HG03558 (cell line): ENCODE results near the gene S100A3.

Experiments
- ATAC-seq: cut with Tn5 transposase; IDR thresholded peaks from one replicate; pipeline ENCODE4 v1.9.1; 2021; ENCODE audit warnings: moderate number of reproducible peaks; ENCODE audit not compliant: unreplicated experiment; ENCODE audit errors: extremely low read depth

The S100A3 gene

DNA sequence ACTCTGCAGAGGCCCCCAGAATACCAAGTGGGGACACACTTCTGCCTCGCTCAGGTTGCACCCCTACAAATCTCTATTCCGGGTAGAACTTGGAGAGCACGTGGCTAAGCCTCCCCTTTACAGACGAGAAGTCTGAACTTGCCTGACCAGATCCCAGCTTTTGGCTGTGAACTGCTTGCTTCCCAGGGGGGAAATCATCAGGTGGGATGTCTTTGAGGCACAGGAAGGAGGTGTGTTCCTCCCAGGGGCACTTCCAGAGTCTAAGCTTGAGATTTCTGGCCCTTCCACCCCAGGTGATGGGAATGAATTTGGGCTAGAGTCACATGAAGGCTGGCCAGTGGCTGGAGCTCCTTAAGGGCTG is 1.3 kb upstream of the S100A3 start:
- ATAC-seq: no peak

DNA sequence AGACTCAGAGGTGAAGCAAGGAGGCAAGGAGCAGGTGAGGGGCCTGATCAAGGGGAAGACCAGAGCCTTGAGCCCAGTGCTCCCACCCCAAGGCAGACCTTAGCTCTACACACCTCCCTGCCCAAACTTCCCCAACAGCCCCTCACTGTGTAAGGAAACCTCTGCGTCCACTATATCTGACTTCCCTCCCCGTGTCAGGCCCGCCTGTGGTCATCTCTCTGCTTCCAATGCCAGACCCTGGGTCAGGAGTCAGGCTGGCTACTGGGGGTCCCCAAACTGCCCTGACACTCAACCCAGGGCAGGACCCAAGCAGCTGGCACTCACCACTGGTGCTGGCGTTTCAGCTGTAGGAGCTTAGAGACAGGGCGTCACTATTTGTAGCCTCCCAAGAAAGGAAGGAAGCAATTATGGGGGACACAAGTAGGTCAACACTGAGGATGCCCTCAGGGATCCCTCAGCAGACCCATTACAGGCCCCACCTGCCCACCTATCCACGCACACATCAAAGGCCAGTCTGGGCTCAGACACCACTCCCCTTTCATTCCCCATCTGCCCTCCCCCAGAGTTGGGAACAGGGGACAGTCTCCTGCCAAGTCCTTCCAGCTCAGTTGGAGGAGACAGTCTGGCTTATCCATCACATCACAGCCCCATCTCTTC is 811 bp upstream of the S100A3 start:
- no peak for ATAC-seq

DNA sequence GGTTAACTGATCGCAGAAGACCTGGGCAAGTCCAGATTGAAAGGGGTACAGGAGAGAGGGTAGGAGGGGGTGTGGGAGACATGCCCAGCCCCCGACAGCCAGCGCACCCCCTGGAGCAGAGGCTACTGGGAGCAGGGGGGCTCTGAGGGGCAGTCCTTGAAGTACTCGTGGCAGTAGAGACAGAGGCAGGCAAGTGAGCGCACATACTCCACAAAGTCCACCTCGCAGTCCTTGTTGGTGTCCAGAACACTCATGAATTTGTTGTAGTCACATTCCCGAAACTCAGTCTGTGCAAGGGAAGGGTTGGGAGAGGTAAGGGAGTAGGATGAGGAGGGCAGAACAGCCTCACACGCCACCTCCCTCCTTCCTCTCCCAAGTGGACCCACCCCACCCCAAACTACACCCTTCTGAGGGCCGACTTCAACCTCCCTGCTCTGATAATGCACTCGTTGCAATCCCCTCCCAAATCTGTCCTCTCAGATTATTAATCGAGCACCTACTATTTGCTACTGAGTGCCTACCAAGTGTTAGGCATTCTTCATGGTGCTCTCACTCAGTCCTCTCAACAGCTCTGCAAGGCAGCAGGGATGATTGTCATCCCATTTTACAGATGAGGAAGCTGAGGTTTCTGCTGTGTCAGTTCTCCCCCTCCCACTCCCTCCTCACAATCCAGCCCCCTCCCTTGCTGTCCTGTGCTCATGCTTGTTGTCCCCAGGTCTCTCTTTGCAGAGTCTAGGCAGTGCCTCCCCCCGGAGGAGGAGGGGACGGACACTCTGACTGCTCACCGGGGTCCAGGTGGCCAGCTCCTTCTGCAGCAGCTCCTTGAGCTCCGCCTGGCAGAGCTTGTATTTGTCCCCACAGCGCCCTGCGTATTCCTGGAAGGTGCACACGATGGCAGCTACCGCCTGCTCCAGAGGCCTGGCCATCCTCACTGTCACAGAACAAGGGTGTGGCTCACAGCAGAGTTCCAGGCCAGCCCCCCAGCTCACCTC is 1.2 kb downstream of the S100A3 start:
- no peak for ATAC-seq

GRCh38 chr1:153546796-153547559 is 2.1 kb downstream of the S100A3 start:
- ATAC-seq: no peak

DNA sequence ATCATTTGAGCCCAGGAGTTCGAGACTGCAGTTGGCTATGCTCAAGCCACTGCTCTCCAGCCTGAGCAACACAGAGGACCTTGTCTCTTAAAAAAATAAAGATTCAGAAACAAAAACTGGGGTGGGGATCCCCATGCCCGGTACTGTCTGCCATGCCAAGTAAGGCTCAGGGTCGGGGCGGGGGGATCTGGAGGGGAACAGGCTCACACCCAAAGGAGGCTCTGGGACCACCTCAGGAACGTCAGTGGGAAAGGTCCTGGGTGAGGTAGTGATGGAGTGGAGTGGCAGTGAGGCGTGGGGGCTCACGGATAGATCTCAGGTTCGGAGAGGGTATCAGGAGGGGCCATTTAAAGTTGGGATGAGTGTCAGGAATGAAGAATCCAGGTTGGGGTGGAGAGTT is 2.7 kb downstream of the S100A3 start:
- ATAC-seq: no peak

GRCh38 chr1:153545067-153546055 is 3.7 kb downstream of the S100A3 start, which contains the start of gene S100A4:
Gene S100A4 (minus strand): TSS chr1:153545806. CDS start chr1:153544794, 1,012 bp downstream.
- no peak for ATAC-seq

DNA sequence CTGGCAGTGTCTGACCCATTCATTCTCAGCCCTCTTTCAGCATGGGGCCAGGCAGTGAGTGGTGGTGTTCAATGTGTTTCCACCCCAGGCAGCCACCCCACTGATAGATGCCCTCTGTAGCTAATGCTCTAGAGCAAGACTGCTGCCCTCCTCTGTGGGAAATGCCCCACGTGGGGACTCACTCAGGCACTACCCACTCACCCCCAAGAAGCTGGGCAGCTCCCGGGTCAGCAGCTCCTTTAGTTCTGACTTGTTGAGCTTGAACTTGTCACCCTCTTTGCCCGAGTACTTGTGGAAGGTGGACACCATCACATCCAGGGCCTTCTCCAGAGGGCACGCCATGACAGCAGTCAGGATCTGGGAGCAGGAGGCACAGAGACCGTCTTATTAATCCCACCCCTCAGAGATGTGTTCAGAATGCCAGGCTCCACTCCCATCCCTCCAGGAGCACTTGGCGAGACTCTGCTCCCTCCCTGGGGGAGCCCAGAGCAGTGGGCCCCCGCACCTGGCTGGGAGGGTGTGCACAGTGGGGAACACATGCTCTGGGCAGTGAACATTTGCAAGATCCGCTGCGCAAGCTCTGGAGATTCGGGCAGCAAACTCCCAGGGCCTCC is 4.5 kb downstream of the S100A3 start:
- no peak for ATAC-seq

- ATAC-seq: no peak
These were observed 5.3 kb downstream of the S100A3 start for GRCh38 chr1:153543736-153544135.

- ATAC-seq: no peak
These were observed 5.9 kb downstream of the S100A3 start for GRCh38 chr1:153542956-153543711.

- no peak for ATAC-seq
These were observed 7.1 kb downstream of the S100A3 start for GRCh38 chr1:153541641-153542590.

DNA sequence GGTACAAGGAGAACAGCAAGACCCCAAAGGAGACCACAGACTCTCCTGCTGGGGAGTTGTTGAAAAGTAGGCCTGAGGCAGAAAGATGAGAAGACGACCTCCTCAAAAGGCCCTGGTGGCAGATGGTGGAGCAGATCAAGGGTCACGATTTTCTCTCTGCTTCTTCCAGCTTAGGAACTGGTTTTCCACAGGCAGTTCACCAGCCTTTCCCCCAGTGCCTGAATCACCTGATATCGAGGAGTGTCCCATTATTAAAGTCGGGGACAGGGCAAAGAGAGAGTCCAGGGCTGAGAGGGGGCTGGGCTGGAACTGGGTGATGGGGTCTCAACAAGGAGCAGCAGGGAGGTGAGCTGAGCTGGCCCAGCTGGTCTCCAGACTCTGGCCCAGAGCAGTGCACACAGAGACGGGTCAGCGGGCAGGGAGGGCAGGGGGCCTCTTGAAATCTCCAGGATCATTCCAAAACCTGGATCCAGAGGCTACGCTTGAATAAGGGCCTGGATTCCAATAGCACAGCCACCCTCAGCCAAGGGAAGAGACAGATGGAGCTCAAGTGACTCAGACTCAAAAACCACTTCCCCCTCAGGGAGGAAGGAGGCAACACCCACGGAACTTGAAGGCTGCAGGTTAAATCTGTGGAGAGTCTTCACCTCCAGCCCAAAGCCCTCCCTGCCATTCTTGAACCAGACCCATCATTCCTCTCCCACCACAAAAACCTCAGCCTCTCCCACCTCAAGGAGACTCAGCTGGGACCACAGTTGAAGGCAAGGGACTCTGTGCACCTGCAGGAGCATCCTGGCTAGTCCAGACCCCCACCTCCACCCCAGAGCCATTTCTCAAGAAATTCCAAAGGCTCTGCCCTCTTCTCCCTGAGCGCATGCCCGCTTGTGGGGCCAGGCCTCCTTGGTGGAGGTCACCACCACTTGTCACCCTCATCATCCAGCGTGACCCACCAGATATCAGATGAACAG is 8.4 kb downstream of the S100A3 start, which contains the start of gene S100A5:
Gene S100A5 (minus strand): TSS at position 541 of the 968 bp plus-strand sequence. CDS start 743 bp downstream, outside the sequence.
- ATAC-seq: no peak

DNA sequence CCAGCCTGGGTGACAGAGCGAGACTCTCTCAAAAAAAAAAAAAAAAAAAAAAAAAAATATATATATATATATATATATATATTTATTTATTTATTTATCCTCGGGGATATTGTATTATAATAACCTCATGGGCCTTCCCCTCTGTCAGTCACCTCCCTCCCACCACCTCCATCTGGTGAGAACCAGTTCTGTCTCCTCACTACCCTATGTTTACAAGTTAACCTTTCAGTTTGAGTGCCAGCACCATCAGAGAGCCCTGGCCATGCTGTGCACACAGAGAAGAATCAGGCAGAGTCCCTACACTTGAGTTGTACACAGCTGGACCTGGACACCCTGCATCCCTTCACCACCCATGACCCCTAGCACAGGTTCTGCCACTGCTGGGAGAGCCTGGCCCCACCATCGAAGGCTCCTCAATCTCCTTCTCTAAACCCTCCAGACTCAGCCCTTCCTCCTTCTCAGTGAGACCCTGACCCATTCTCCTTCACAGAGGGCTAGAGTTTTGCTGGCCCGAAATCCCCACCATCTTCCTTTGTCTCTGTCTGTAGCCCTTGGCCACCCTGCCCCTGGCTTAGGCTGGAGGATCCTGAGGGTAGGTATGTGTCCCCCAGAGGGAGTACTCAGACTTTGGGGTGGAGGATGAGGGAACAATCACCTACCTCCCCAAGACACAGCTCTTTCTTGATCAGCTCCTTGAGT is 9.5 kb downstream of the S100A3 start:
- no peak for ATAC-seq

- ATAC-seq: no peak
These were observed 10.7 kb downstream of the S100A3 start for GRCh38 chr1:153538315-153538821.

DNA sequence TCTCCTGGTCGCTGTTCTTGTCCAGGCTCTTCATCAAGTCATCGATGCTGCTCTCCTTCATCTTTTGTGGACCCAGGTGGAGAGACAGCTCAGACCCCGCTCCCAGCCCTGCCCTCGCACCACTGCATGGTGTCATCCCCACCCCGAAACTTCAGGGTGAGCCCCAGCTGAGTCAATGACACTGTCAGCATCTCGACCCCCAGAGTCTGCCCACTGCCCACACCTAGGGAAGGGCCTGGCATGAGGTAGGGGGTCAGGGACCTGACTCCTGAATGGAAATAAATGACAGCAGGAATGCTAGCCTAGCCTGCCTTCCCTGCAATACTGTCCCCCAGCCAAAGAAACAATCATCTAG is 11.7 kb downstream of the S100A3 start:
- no peak for ATAC-seq

- ATAC-seq: no peak
These were observed 12.2 kb downstream of the S100A3 start for GRCh38 chr1:153536671-153537375.
